Activated B cell treated with CpG ODN at 0.5 μM for 24 hours (primary cell): ENCODE results near the gene ARHGAP26. TPM values are rescaled to one million over a fixed set of nuclear protein-coding genes. Genes with fewer than 3 reads are reported as not detected.

Experiments
- ATAC-seq: fragments of 200-7000 bp; cut with Tn5 transposase; one replicate; pipeline ENCODE4 v1.10.0; 2021; ENCODE audit warnings: low read depth, mild to moderate bottlenecking, moderate library complexity
- CTCF ChIA-PET: fragments of 350-600 bp; sonication (Branson Sonifier 250); formaldehyde crosslinking; loops from one replicate; lab custom pipeline; 2021; ENCODE audit warnings: antibody characterized with exemption; lab: Charles Lee
- POLR2A ChIA-PET: fragments of 350-600 bp; sonication (Branson Sonifier 250); formaldehyde crosslinking; loops from one replicate; lab custom pipeline; 2021; ENCODE audit warnings: antibody characterized with exemption; lab: Charles Lee
- DNase-seq: peaks from one replicate; pipeline ENCODE4 v3.0.0; 2022
- H3K27ac Mint-ChIP-seq: one replicate; pipeline ENCODE4 v1.8.0; 2020; ENCODE audit warnings: mixed read lengths
- H3K27me3 Mint-ChIP-seq: one replicate; pipeline ENCODE4 v1.8.0; 2021; ENCODE audit warnings: mixed read lengths
- H3K36me3 Mint-ChIP-seq: one replicate; pipeline ENCODE4 v1.8.0; 2021; ENCODE audit warnings: low read depth, mixed read lengths
- H3K4me1 Mint-ChIP-seq: one replicate; pipeline ENCODE4 v1.8.0; 2021; ENCODE audit warnings: mixed read lengths
- H3K4me3 Mint-ChIP-seq: one replicate; pipeline ENCODE4 v1.8.0; 2020; ENCODE audit warnings: mild to moderate bottlenecking, mixed read lengths
- H3K9me3 Mint-ChIP-seq: one replicate; pipeline ENCODE4 v1.8.0; 2020; ENCODE audit warnings: mixed read lengths
- CTCF ChIP-seq: fragments of 200-600 bp; IDR thresholded peaks from one replicate; pipeline ENCODE4 v1.8.0; 2022; ENCODE audit warnings: antibody characterized with exemption, mild to moderate bottlenecking
- intact Hi-C: fragments of 100-400 bp; cut with micrococcal nuclease; formaldehyde crosslinking; loops from one replicate; pipeline ENCODE4 v1.15.1; 2024
- total RNA-seq: library from RNA; stranded (reverse); gene quantifications from 2 replicates; pipeline ENCODE4 v1.2.3, GENCODE V29; 2022

ARHGAP26 gene
- total RNA-seq, 1 donor from 2014 or later: 20.9 TPM

GRCh38 chr5:143145243-143146160 is 375.3 kb downstream of the ARHGAP26 start:
- CTCF ChIA-PET: no interaction called here
- intact Hi-C loops: no loop called here
- POLR2A ChIA-PET: no interaction called here
- Mint-ChIP-seq H3K36me3 (peaks cover 14% of the 10 kb centered on the region), H3K4me3 (no peak overlapping the region), H3K4me1 (no peaks in the 10 kb centered on the region), H3K27me3 (no peaks in the 10 kb centered on the region), H3K27ac (no peak overlapping the region), H3K9me3 (no peaks in the 10 kb centered on the region)
- ATAC-seq (no peak), DNase-seq (no peak)
- TF ChIP-seq CTCF: no peak

GRCh38 chr5:143146161-143146560 is 376.0 kb downstream of the ARHGAP26 start:
- no peaks in the 10 kb centered on the region for H3K4me1 Mint-ChIP-seq
- ChIA-PET CTCF (no interaction called here), POLR2A (no interaction called here)
- ATAC-seq: no peak
- H3K27me3 Mint-ChIP-seq: no peaks in the 10 kb centered on the region
- H3K27ac Mint-ChIP-seq: no peak overlapping the region
- no peaks in the 10 kb centered on the region for H3K9me3 Mint-ChIP-seq
- H3K36me3 Mint-ChIP-seq: peaks cover 17% of the 10 kb centered on the region
- no peak for TF ChIP-seq CTCF
- no peak for DNase-seq
- intact Hi-C loops: no loop called here
- H3K4me3 Mint-ChIP-seq: no peak overlapping the region

- peaks cover 17% of the 10 kb centered on the region for H3K36me3 Mint-ChIP-seq
- ChIA-PET POLR2A (no interaction called here), CTCF (no interaction called here)
- no peak overlapping the region for H3K27ac Mint-ChIP-seq
- H3K4me3 Mint-ChIP-seq: no peak overlapping the region
- no peak for ATAC-seq
- no peak for TF ChIP-seq CTCF
- H3K9me3 Mint-ChIP-seq: no peaks in the 10 kb centered on the region
- H3K27me3 Mint-ChIP-seq: no peaks in the 10 kb centered on the region
- H3K4me1 Mint-ChIP-seq: no peaks in the 10 kb centered on the region
- intact Hi-C loops: no loop called here
- no peak for DNase-seq
Observed at GRCh38 chr5:143147383-143147782, 377.2 kb downstream of the ARHGAP26 start.

GRCh38 chr5:143147902-143148301 is 377.7 kb downstream of the ARHGAP26 start:
- Mint-ChIP-seq H3K4me3 (no peak overlapping the region), H3K4me1 (no peaks in the 10 kb centered on the region), H3K27me3 (no peaks in the 10 kb centered on the region), H3K9me3 (no peaks in the 10 kb centered on the region), H3K27ac (no peak overlapping the region), H3K36me3 (peaks cover 17% of the 10 kb centered on the region)
- DNase-seq (no peak), ATAC-seq (no peak)
- no peak for TF ChIP-seq CTCF
- CTCF ChIA-PET: no interaction called here
- POLR2A ChIA-PET: no interaction called here
- intact Hi-C loops: no loop called here

- peaks cover 17% of the 10 kb centered on the region for H3K36me3 Mint-ChIP-seq
- peaks cover 2% of the 10 kb centered on the region for H3K4me1 Mint-ChIP-seq
- DNase-seq (no peak), ATAC-seq (no peak)
- no peak overlapping the region for H3K27ac Mint-ChIP-seq
- no peak overlapping the region for H3K4me3 Mint-ChIP-seq
- ChIA-PET CTCF (no interaction called here), POLR2A (no interaction called here)
- no peaks in the 10 kb centered on the region for H3K9me3 Mint-ChIP-seq
- H3K27me3 Mint-ChIP-seq: no peaks in the 10 kb centered on the region
- intact Hi-C loops: no loop called here
- no peak for TF ChIP-seq CTCF
Observed at GRCh38 chr5:143148771-143149170, 378.6 kb downstream of the ARHGAP26 start.
